ENCODE data around the gene ITPR1. TPM values are rescaled to one million over a fixed set of nuclear protein-coding genes. Genes with fewer than 3 reads are reported as not detected.

ITPR1 gene
- total and polyA plus RNA-seq, 10 of the 15 experiments (the other 5 are each of a cell fraction or from before 2014, with no cell fraction given) = 12.2 to 239 (median 28.4) TPM

GRCh38 chr3:4574426-4574965 lies 81.3 kb downstream of the ITPR1 start (continued):
- TF ChIP-seq ATF2 (IDR thresholded peaks at IDR 0.05; ENCODE audit: low read length) (no peak), YY1 (IDR thresholded peaks at IDR 0.05; ENCODE audit: low read depth, low read length) (no peak), PRDM15 (CRISPR knock-in tag; IDR thresholded peaks at IDR 0.05) (no peak), POLR2AphosphoS2 (IDR thresholded peaks at IDR 0.05; ENCODE audit: low read depth, low read length) (no peak)

- ChIA-PET RAD21 (ENCODE audit: unreplicated experiment) (no interaction called here), POLR2A (interaction anchor here (0.6 to 0.7 kb wide), 2 partner anchors 56 to 518 kb away, joined by 3 to 5 read pairs; no protein-coding TSS in a partner anchor), SMC1A (ENCODE audit: uncharacterized antibody, unreplicated experiment) (interaction anchor here (0.9 kb wide), 1 partner anchor 53 kb away, joined by 4 read pairs; no protein-coding TSS in a partner anchor), CTCF (interaction anchor here (0.7 to 2.0 kb wide), 2 partner anchors 12 to 57 kb away, joined by 3 to 6 read pairs; no protein-coding TSS in a partner anchor)
- no peak overlapping the region for H3K4me2 ChIP-seq (ENCODE audit: control insufficient read depth, insufficient read depth)
- ATAC-seq (no peak), DNase-seq (ENCODE audit: low read depth, low spot score) (no peak), FAIRE-seq (no peak)
- intact Hi-C loops (cut with micrococcal nuclease; ENCODE audit: unreplicated experiment) = no loop called here
- H2AFZ ChIP-seq (ENCODE audit: control insufficient read depth, low read depth, low read length) = no peak overlapping the region
- no peaks in the 10 kb centered on the region; a peak in 1 of 4 replicates for H3K36me3 ChIP-seq (ENCODE audit: control insufficient read depth in 2 of 2, insufficient read depth in 2 of 2, low read length in 1 of 2)
- peaks cover 1% of the 10 kb centered on the region for H3K79me2 ChIP-seq (ENCODE audit: control insufficient read depth, insufficient read depth, low read length)
- H3K9ac ChIP-seq (ENCODE audit: control insufficient read depth, insufficient read depth, low read length) = no peak overlapping the region
- BruUV-seq (replicated peaks) = no TSS peak
- H3K27ac ChIP-seq (ENCODE audit: control insufficient read depth, insufficient read depth) = no peak overlapping the region
- in situ Hi-C loops (cut with MboI) = no loop called here
- no peaks in the 10 kb centered on the region; the same call in 1 of the 2 replicates for H3K4me1 ChIP-seq (ENCODE audit: control insufficient read depth, insufficient read depth, low read length)
- H3K27me3 ChIP-seq (replicated peaks in 1 of 2; ENCODE audit: control insufficient read depth in 2 of 2, insufficient read depth in 2 of 2, low read length in 1 of 2) = no peaks in the 10 kb centered on the region
- no peak for TF ChIP-seq RCOR1 (conservative IDR thresholded peaks at IDR 0.05; ENCODE audit: low read depth, low read length)
- TF ChIP-seq PML (IDR thresholded peaks at IDR 0.05; ENCODE audit: low read length) = no peak
- no peak for TF ChIP-seq CBFB (IDR thresholded peaks at IDR 0.05; ENCODE audit: low read depth)
- TF ChIP-seq SMAD5 (IDR thresholded peaks at IDR 0.05; ENCODE audit: low read depth) = no peak
- H3K4me3 ChIP-seq = no peak overlapping the region
- H4K20me1 ChIP-seq (ENCODE audit: control insufficient read depth, insufficient read depth) = peaks cover 5% of the 10 kb centered on the region; the same call in 1 of the 2 replicates
- no peaks in the 10 kb centered on the region for H3K9me3 ChIP-seq (replicated peaks; ENCODE audit: control insufficient read depth, insufficient read depth, low read length)
Observed at GRCh38 chr3:4575381-4575780, 82.2 kb downstream of the ITPR1 start.

All from GM12878 (cell line).